ENCODE results near the gene SENP8.

Gene SENP8

DNA sequence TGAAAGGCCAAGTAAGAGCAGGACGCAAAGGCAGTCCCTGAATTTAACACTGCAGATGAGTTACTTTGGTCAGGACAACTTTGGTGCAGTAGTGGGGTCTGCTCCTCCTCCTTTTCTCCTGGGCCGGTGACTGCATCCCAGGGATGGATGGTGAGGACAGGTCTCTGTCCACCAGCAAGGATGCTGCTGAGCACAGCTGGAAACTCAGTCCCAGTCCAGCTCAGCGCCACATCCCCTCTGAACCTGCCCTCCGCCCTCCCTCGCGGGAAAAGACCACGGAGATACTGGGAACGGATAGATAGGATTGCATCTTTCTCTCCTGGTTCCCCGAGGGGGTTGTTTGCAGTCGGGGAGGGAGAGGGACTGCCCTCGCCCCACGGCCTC lies 65.6 kb downstream of the SENP8 start:
- FAIRE-seq: no peak
- no peak for DNase-seq (ENCODE audit: insufficient read length, low spot score)
- TF ChIP-seq CTCF (IDR thresholded peaks at IDR 0.05; ENCODE audit: insufficient read depth, missing control alignments): no peak

GRCh38 chr15:72184165-72184811 lies 66.1 kb downstream of the SENP8 start:
- DNase-seq (ENCODE audit: insufficient read length, low spot score) (no peak), FAIRE-seq (no peak)
- TF ChIP-seq CTCF (IDR thresholded peaks at IDR 0.05; ENCODE audit: insufficient read depth, missing control alignments): no peak

DNA sequence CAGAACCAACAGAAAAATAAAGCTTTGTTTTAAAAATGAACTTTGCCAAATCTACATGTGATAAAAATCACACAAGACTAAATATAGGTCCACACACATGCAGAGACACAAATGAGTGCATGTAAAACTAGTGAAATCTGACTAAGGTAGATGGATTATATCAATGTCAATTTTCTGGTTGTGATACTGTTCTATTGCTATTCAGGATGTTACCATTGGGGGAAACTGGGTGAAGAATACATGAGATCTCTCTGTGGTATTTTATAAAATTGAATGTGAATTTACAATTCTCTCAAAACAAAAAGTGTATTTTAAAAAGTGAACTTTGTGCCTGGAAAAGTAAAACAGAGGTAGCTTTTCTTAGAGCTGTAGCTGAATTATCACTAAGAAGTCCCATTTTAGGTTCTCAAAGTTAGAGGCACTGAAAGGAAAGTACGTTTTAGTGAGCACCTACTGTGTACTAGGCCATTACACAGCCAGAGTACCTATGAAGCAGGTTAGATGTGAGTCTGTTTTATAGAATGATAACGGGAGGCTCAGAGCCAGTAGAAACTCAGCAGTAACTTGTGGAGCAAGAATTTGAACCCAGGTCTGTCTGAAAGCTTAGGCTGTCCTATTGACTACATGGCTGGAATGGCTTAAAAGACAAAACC lies 71.2 kb downstream of the SENP8 start:
- DNase-seq (ENCODE audit: insufficient read length, low spot score) (no peak), FAIRE-seq (no peak)
- TF ChIP-seq CTCF (IDR thresholded peaks at IDR 0.05; ENCODE audit: insufficient read depth, missing control alignments): no peak

DNA sequence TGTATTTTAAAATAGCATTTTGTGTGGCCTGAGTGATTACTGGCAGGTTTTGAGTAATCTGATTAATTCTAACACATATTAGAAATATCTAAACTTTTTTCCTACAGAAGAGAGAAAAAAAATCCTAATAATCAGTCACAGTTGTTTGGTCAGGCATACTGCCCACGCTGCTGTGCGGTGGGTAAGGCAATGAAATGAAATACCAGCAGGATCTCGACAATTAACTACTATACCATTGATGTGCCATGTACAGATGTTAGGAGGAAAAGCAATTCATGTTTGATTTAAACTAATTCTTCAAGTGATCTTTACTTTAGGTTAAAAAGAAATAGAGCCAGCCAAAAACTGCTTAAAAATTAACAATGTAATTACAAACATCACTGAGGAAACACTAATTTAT lies 74.2 kb downstream of the SENP8 start:
- FAIRE-seq (no peak), DNase-seq (ENCODE audit: insufficient read length, low spot score) (no peak)
- no peak for TF ChIP-seq CTCF (IDR thresholded peaks at IDR 0.05; ENCODE audit: insufficient read depth, missing control alignments)
